Ishikawa (cell line): Measurements from ENCODE around the gene TMX4.

Experiments
- CEBPB ChIP-seq: IDR thresholded peaks from 2 replicates; pipeline ENCODE4 v1.6.1; 2012
- EGR1 ChIP-seq: IDR thresholded peaks from 2 replicates; pipeline ENCODE4 v1.6.1; 2012
- EP300 ChIP-seq: IDR thresholded peaks from 2 replicates; pipeline ENCODE4 v1.6.1; 2012; ENCODE audit warnings: borderline replicate concordance
- NFIC ChIP-seq: IDR thresholded peaks from 2 replicates; pipeline ENCODE4 v1.6.1; 2012
- RAD21 ChIP-seq: IDR thresholded peaks from 2 replicates; pipeline ENCODE4 v1.6.1; 2012; ENCODE audit warnings: low read depth
- TAF1 ChIP-seq: IDR thresholded peaks from 2 replicates; pipeline ENCODE4 v1.6.1; 2012; ENCODE audit warnings: low read depth, mild to moderate bottlenecking
- TCF12 ChIP-seq: IDR thresholded peaks from 2 replicates; pipeline ENCODE4 v1.6.1; 2012; ENCODE audit warnings: low read depth
- TEAD4 ChIP-seq: IDR thresholded peaks from 2 replicates; pipeline ENCODE4 v1.6.1; 2012
- YY1 ChIP-seq: IDR thresholded peaks from 2 replicates; pipeline ENCODE4 v1.6.1; 2012; ENCODE audit warnings: low read depth
- ZBTB7A ChIP-seq: IDR thresholded peaks from 2 replicates; pipeline ENCODE4 v1.6.1; 2012; ENCODE audit warnings: low read depth
- TF ChIP-seq, protein P1 (sequence below): IDR thresholded peaks from 2 replicates; pipeline ENCODE4 v1.6.1; 2012; ENCODE audit warnings: low read depth, mild to moderate bottlenecking
- TF ChIP-seq, protein P2 (sequence below): IDR thresholded peaks from 2 replicates; pipeline ENCODE4 v1.6.1; 2012

DNA sequence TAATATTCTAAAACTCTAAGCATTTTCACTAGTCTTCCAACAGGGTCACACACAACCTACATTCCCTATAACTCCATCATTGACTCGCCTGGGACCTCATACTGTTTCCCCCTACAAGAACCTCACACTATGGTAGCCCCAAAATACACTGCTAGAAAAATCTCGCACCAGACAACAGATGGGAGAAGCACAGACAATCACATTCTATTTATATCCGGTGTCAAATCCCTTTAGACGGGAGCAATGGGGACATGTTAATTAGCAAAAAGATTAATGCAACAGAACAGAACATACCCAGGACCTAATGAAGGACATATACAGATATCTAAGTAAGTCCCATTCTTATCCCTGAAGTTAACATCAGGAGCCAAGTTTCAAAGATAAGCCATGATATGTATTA, 33.6 kb downstream of the TMX4 start:
- TF ChIP-seq RAD21 = no peak
- TF ChIP-seq, protein P1, sequence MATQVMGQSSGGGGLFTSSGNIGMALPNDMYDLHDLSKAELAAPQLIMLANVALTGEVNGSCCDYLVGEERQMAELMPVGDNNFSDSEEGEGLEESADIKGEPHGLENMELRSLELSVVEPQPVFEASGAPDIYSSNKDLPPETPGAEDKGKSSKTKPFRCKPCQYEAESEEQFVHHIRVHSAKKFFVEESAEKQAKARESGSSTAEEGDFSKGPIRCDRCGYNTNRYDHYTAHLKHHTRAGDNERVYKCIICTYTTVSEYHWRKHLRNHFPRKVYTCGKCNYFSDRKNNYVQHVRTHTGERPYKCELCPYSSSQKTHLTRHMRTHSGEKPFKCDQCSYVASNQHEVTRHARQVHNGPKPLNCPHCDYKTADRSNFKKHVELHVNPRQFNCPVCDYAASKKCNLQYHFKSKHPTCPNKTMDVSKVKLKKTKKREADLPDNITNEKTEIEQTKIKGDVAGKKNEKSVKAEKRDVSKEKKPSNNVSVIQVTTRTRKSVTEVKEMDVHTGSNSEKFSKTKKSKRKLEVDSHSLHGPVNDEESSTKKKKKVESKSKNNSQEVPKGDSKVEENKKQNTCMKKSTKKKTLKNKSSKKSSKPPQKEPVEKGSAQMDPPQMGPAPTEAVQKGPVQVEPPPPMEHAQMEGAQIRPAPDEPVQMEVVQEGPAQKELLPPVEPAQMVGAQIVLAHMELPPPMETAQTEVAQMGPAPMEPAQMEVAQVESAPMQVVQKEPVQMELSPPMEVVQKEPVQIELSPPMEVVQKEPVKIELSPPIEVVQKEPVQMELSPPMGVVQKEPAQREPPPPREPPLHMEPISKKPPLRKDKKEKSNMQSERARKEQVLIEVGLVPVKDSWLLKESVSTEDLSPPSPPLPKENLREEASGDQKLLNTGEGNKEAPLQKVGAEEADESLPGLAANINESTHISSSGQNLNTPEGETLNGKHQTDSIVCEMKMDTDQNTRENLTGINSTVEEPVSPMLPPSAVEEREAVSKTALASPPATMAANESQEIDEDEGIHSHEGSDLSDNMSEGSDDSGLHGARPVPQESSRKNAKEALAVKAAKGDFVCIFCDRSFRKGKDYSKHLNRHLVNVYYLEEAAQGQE = no peak
- TF ChIP-seq, protein P2, sequence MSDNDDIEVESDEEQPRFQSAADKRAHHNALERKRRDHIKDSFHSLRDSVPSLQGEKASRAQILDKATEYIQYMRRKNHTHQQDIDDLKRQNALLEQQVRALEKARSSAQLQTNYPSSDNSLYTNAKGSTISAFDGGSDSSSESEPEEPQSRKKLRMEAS = no peak
- no peak for TF ChIP-seq EP300
- TF ChIP-seq TAF1 = no peak
- no peak for TF ChIP-seq ZBTB7A
- no peak for TF ChIP-seq CEBPB
- no peak for TF ChIP-seq TEAD4
- no peak for TF ChIP-seq YY1
- TF ChIP-seq EGR1 = no peak
- no peak for TF ChIP-seq NFIC
- no peak for TF ChIP-seq TCF12
